ENCODE data around the gene ABI2.

Gene ABI2

GRCh38 chr2:203463266-203463678, 135.1 kb downstream of the ABI2 start:
- no peak for TF ChIP-seq CTCF (IDR thresholded peaks at IDR 0.05; ENCODE audit: low read length)
- no peak for TF ChIP-seq EZH2 (optimal IDR thresholded peaks at IDR 0.05; ENCODE audit: low read depth, low read length)
- no peak for TF ChIP-seq EZH2phosphoT487 (IDR thresholded peaks at IDR 0.05; ENCODE audit: low read length)
- DNase-seq, result no peak
- Histone ChIP-seq H3K4me1 (ENCODE audit: low read length) (peaks cover 16% of the 10 kb centered on the region), H3K36me3 (replicated peaks; ENCODE audit: insufficient read depth, low read length) (no peaks in the 10 kb centered on the region), H2AFZ (ENCODE audit: low read length) (no peak overlapping the region), H3K27ac (ENCODE audit: low read length) (no peak overlapping the region), H3K4me3 (ENCODE audit: low read length) (no peak overlapping the region), H3K9ac (ENCODE audit: low read length) (no peak overlapping the region), H3K4me2 (ENCODE audit: low read depth, low read length) (no peak overlapping the region), H3K27me3 (replicated peaks; ENCODE audit: insufficient read depth, low read length) (no peaks in the 10 kb centered on the region), H3K9me3 (replicated peaks; ENCODE audit: insufficient read depth, low read length) (no peaks in the 10 kb centered on the region), H3K79me2 (ENCODE audit: low read length) (no peaks in the 10 kb centered on the region), H3K9me2 (replicated peaks; ENCODE audit: insufficient read depth, low read length) (no peaks in the 10 kb centered on the region), H3F3A (ENCODE audit: insufficient read depth, low read length) (0 out of 2 replicates have a peak, but pooled peaks cover 5% of the 10 kb centered on the region), H4K20me1 (ENCODE audit: insufficient read depth, low read length) (no peaks in the 10 kb centered on the region)

DNA sequence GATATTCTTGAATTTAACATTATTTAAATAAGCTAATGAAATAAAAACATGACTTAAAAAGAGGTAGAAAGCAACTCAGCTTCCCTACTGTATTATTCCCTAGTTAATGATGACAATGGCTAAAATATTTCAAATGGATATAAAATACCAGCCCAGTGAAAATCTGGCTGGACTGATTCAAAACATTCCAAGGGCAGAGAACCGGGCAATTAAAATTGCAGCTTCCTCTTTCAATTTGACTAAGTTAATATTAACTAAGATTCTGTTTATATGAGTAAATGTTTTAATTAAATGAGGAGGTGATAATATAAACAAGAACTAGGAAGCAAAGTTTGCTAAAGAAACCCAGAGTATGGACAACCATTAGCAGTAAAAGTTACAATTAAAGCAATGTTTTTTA, 141.4 kb downstream of the ABI2 start:
- Histone ChIP-seq H3F3A (ENCODE audit: insufficient read depth, low read length) (0 out of 2 replicates have a peak, but pooled peaks cover 10% of the 10 kb centered on the region), H3K9me3 (replicated peaks; ENCODE audit: insufficient read depth, low read length) (no peaks in the 10 kb centered on the region), H4K20me1 (ENCODE audit: insufficient read depth, low read length) (no peaks in the 10 kb centered on the region), H3K4me1 (ENCODE audit: low read length) (peaks cover 31% of the 10 kb centered on the region), H3K9me2 (replicated peaks; ENCODE audit: insufficient read depth, low read length) (no peaks in the 10 kb centered on the region), H3K9ac (ENCODE audit: low read length) (no peak overlapping the region), H3K36me3 (replicated peaks; ENCODE audit: insufficient read depth, low read length) (no peaks in the 10 kb centered on the region), H3K27me3 (replicated peaks; ENCODE audit: insufficient read depth, low read length) (no peaks in the 10 kb centered on the region), H3K27ac (ENCODE audit: low read length) (no peak overlapping the region), H3K4me2 (ENCODE audit: low read depth, low read length) (no peak overlapping the region), H2AFZ (ENCODE audit: low read length) (no peak overlapping the region), H3K79me2 (ENCODE audit: low read length) (no peaks in the 10 kb centered on the region), H3K4me3 (ENCODE audit: low read length) (no peak overlapping the region)
- no peak for TF ChIP-seq CTCF (IDR thresholded peaks at IDR 0.05; ENCODE audit: low read length)
- no peak for TF ChIP-seq EZH2phosphoT487 (IDR thresholded peaks at IDR 0.05; ENCODE audit: low read length)
- TF ChIP-seq EZH2 (optimal IDR thresholded peaks at IDR 0.05; ENCODE audit: low read depth, low read length), result no peak
- no peak for DNase-seq

DNA sequence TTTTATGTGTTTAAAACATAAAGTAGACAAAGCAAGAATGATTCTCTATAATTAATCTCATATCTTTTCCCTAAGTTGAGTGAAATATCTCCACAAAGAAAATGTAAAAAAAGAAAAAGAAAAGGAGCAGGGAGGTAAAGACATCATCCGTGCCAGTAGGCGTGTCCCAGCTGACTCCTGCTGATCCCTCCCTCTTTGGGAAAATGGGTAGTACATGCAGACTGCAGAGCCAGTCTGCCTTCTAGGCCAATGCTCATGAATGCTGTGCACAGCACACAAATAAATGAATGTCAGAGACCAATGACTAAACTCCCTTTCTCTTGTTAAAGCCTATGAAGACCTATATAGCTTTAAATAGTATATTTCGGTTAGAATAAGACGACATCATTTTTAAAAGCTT, 142.2 kb downstream of the ABI2 start:
- peaks cover 31% of the 10 kb centered on the region for H3K4me1 ChIP-seq (ENCODE audit: low read length)
- H3K9me3 ChIP-seq (replicated peaks; ENCODE audit: insufficient read depth, low read length), result no peaks in the 10 kb centered on the region
- H3K4me3 ChIP-seq (ENCODE audit: low read length), result no peak overlapping the region
- no peak for DNase-seq
- H2AFZ ChIP-seq (ENCODE audit: low read length), result no peak overlapping the region
- 0 out of 2 replicates have a peak, but pooled peaks cover 10% of the 10 kb centered on the region for H3F3A ChIP-seq (ENCODE audit: insufficient read depth, low read length)
- no peaks in the 10 kb centered on the region for H3K36me3 ChIP-seq (replicated peaks; ENCODE audit: insufficient read depth, low read length)
- no peaks in the 10 kb centered on the region for H4K20me1 ChIP-seq (ENCODE audit: insufficient read depth, low read length)
- H3K79me2 ChIP-seq (ENCODE audit: low read length), result no peaks in the 10 kb centered on the region
- no peaks in the 10 kb centered on the region for H3K9me2 ChIP-seq (replicated peaks; ENCODE audit: insufficient read depth, low read length)
- no peak overlapping the region for H3K27ac ChIP-seq (ENCODE audit: low read length)
- H3K9ac ChIP-seq (ENCODE audit: low read length), result no peak overlapping the region
- no peak for TF ChIP-seq CTCF (IDR thresholded peaks at IDR 0.05; ENCODE audit: low read length)
- TF ChIP-seq EZH2 (optimal IDR thresholded peaks at IDR 0.05; ENCODE audit: low read depth, low read length), result no peak
- TF ChIP-seq EZH2phosphoT487 (IDR thresholded peaks at IDR 0.05; ENCODE audit: low read length), result no peak
- H3K27me3 ChIP-seq (replicated peaks; ENCODE audit: insufficient read depth, low read length), result no peaks in the 10 kb centered on the region
- no peak overlapping the region for H3K4me2 ChIP-seq (ENCODE audit: low read depth, low read length)

Data from MM.1S (cell line).